IPS-18a (cell line): ENCODE results near the gene ANKS6.

Experiments used
- H3K27ac ChIP-seq: one replicate; pipeline ENCODE4 v1.5.1; 2013; ENCODE audit warnings: low read length
- H3K27me3 ChIP-seq: one replicate; pipeline ENCODE4 v1.6.1; 2013; ENCODE audit warnings: mild to moderate bottlenecking, low read length; ENCODE audit not compliant: control insufficient read depth, insufficient read depth
- H3K36me3 ChIP-seq: one replicate; pipeline ENCODE4 v1.6.1; 2013; ENCODE audit warnings: low read depth, low read length; ENCODE audit not compliant: control insufficient read depth
- H3K4me1 ChIP-seq: one replicate; pipeline ENCODE4 v1.6.1; 2013; ENCODE audit warnings: low read depth, low read length; ENCODE audit not compliant: control insufficient read depth
- H3K4me3 ChIP-seq: one replicate; pipeline ENCODE4 v1.5.1; 2013; ENCODE audit warnings: low read length
- H3K9ac ChIP-seq: one replicate; pipeline ENCODE4 v1.6.1; 2013; ENCODE audit warnings: mild to moderate bottlenecking, low read length, moderate library complexity
- H3K9me3 ChIP-seq: one replicate; pipeline ENCODE4 v1.6.1; 2013; ENCODE audit warnings: low read depth, low read length; ENCODE audit not compliant: control insufficient read depth

ANKS6 gene

GRCh38 chr9:98789483-98790133, 6.7 kb downstream of the ANKS6 start:
- no peak overlapping the region for H3K27ac ChIP-seq
- no peaks in the 10 kb centered on the region for H3K27me3 ChIP-seq
- peaks cover 10% of the 10 kb centered on the region for H3K4me1 ChIP-seq
- H3K9me3 ChIP-seq = no peaks in the 10 kb centered on the region
- H3K4me3 ChIP-seq = no peak overlapping the region
- H3K9ac ChIP-seq = no peak overlapping the region
- H3K36me3 ChIP-seq = peaks cover 14% of the 10 kb centered on the region

DNA sequence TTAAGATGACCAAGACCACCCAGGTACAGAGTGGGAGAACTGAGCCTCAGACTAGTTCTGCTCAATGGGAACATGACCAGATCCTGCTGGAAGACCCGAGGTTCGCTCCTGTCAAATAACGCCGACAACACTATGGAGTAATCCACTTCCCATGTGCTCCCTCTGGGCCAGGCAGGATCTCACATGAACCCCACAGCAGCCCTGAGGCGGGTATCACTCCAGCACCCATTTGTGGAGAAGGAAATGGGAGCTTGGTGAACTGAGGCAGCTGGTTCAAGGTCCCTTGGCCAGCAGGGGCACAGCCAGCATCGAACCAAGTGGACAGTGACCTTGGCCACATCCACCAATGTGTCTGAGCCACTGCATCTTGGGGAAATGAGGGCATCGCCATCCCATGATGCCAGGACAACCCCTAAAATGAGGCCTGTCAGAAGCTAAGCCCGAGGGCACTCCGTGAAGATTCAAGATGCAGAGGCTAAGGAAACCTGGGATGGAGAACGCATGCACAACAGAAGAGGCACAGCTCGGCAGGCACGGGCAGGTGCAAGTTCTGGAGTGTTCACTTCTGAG, 8.5 kb downstream of the ANKS6 start:
- H3K4me3 ChIP-seq = no peak overlapping the region
- no peaks in the 10 kb centered on the region for H3K9me3 ChIP-seq
- no peak overlapping the region for H3K9ac ChIP-seq
- H3K4me1 ChIP-seq = peaks cover 10% of the 10 kb centered on the region
- no peak overlapping the region for H3K27ac ChIP-seq
- no peaks in the 10 kb centered on the region for H3K27me3 ChIP-seq
- H3K36me3 ChIP-seq = peaks cover 25% of the 10 kb centered on the region

- peaks cover 8% of the 10 kb centered on the region for H3K4me1 ChIP-seq
- no peaks in the 10 kb centered on the region for H3K9me3 ChIP-seq
- H3K27ac ChIP-seq = no peak overlapping the region
- H3K9ac ChIP-seq = no peak overlapping the region
- no peaks in the 10 kb centered on the region for H3K27me3 ChIP-seq
- H3K36me3 ChIP-seq = peaks cover 32% of the 10 kb centered on the region
- no peak overlapping the region for H3K4me3 ChIP-seq
Observed at GRCh38 chr9:98786750-98787510, 9.4 kb downstream of the ANKS6 start.

- Histone ChIP-seq H3K36me3 (peaks cover 42% of the 10 kb centered on the region), H3K9me3 (no peaks in the 10 kb centered on the region), H3K4me1 (no peaks in the 10 kb centered on the region), H3K9ac (no peak overlapping the region), H3K4me3 (no peak overlapping the region), H3K27me3 (no peaks in the 10 kb centered on the region), H3K27ac (no peak overlapping the region)
Observed at GRCh38 chr9:98784831-98785806, 11.2 kb downstream of the ANKS6 start.

- Histone ChIP-seq H3K36me3 (peaks cover 30% of the 10 kb centered on the region), H3K4me3 (no peak overlapping the region), H3K9me3 (no peaks in the 10 kb centered on the region), H3K27ac (no peak overlapping the region), H3K9ac (no peak overlapping the region), H3K4me1 (no peaks in the 10 kb centered on the region), H3K27me3 (no peaks in the 10 kb centered on the region)
Observed at GRCh38 chr9:98783518-98784226, 12.7 kb downstream of the ANKS6 start.

DNA sequence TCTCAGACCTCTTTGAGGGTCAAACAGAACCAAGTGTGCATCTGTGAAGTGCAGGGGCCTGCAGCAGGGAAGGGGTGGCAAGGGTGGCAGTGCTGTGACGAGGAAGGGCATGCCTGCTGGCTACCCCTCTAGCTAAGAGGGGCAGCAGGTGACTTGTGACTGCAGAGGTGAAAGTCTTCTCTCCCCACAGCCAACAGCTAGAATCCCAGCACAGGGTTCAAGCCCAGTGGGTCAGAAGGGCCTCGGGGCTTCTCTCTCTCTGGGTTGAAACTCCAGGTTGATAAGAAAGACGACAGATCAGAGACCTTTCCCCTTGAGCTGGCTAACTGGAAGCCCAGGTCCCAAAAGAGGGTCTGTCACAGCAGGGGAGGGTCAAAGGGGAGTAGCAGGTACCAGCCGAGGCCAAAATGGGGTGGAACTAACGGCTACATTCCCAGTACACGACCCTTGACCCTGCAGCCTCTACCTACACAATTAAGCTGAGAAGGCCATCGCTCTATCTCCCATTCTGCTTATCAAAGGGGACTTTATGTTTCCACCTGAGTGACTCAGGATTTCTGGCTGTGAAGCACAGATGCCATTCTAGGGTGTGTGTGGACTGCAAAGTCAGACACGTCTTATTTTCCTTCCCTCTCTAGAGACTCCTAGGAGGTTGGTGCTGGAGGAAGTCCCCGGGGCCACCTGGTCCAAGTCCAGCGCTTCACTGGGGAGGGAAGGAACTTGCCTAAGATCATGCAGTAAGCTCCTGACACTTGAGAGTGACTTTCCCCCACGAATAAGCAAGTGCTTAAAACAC, 14.6 kb downstream of the ANKS6 start:
- Histone ChIP-seq H3K27ac (no peak overlapping the region), H3K9me3 (no peaks in the 10 kb centered on the region), H3K4me3 (no peak overlapping the region), H3K4me1 (no peaks in the 10 kb centered on the region), H3K9ac (no peak overlapping the region), H3K36me3 (peaks cover 29% of the 10 kb centered on the region), H3K27me3 (no peaks in the 10 kb centered on the region)

DNA sequence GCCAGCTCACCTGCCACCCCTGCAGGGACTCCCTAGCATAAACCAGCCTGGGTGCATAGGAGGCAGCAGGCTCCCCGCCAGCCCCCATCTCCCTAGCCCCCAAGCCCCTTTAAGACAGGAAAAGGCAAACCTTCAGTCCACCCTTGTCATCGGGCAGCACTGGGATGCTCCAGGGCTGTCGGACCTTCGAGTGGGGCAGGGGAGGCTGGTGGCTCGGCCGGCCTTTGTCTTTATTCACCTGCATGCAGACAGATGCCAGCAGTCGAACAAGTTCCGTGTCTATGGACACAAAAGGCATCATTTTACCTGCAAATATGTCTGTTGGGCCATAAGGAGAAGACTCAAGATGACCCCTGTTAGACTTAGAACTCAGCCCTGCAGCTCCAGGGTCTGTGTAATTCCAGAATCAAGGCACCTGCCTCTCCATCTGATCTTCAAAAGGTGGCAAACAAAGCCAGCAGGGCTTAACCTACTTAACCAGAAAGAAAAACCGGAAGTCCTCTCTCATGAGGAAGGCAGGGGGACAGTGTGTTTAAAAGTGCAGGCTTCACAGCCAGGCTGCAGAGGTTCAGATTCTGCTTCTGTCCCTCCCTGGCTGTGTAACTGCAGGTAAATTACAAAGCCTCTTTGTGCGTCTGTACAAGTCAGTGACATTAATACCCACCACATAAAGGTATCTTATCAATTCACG, 16.2 kb downstream of the ANKS6 start:
- Histone ChIP-seq H3K27ac (no peak overlapping the region), H3K4me1 (no peaks in the 10 kb centered on the region), H3K9ac (no peak overlapping the region), H3K9me3 (no peaks in the 10 kb centered on the region), H3K27me3 (no peaks in the 10 kb centered on the region), H3K36me3 (peaks cover 29% of the 10 kb centered on the region), H3K4me3 (no peak overlapping the region)

DNA sequence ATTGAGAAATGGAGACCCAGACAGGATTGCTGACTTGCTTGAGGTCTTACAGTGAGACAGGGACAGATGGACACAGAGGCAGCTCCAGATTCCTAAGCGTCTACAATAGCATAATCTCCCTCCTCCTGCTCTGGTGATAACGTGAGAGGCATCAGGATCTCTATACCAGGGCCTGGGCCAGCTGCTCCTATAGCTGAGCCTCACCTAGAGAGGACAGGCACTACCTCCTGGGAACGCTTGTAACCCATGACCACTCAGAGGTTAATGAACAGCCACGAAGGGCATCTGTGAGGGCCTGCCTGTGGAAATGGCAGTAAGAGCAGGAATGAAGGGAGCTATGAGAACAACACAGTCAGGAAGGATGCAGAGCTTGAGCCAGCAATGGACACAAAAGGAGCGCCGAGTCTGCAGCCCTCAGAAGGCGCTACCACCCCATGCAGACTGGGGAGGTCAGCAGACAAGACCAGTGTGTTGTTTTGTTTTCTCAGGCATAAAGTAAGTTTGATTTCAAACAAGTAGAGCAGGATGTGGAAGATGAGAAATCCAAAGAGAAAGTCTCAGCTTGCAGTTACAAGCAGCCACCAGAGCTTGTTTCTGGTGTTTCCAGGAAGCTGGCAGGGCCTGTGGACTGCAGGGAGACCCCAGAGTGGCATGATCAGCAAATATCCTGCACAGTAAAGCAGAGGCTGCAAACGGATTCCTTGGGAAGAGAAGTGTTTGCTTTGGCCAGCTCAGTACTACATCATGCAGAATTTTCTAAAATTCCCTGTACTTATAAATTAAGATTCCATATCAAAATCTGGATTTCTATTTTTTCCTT, 17.4 kb downstream of the ANKS6 start:
- Histone ChIP-seq H3K4me3 (no peak overlapping the region), H3K27ac (no peak overlapping the region), H3K9me3 (no peaks in the 10 kb centered on the region), H3K27me3 (no peaks in the 10 kb centered on the region), H3K36me3 (peaks cover 28% of the 10 kb centered on the region), H3K4me1 (no peaks in the 10 kb centered on the region), H3K9ac (no peak overlapping the region)

DNA sequence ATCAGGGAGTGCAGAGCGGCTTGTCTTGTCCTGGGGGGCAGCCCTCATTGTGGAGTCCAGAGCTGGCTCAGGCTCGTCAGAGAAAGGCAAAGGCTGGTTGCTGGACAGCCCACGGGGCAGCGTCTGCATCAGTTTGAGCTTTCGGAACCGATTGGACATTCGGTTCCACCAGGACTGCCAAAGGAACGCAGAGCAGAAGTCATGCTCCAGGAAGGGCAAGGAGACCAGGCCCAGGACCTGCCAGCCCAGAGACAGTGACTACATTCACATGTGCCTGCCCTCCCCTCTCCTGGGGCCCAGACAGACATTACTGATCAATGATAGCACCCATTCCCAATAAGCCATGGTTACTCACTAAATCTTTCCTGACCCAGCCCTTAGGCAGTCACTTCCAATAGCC, 18.1 kb downstream of the ANKS6 start:
- no peak overlapping the region for H3K9ac ChIP-seq
- no peaks in the 10 kb centered on the region for H3K4me1 ChIP-seq
- no peak overlapping the region for H3K27ac ChIP-seq
- H3K4me3 ChIP-seq = no peak overlapping the region
- H3K27me3 ChIP-seq = no peaks in the 10 kb centered on the region
- peaks cover 28% of the 10 kb centered on the region for H3K36me3 ChIP-seq
- no peaks in the 10 kb centered on the region for H3K9me3 ChIP-seq
